Vagina (tissue), 2 donors: ENCODE measurements around the gene BTNL9.

Source experiments
- CTCF ChIP-seq, 3 experiments: fragments of 450-650 bp in 2 of 3; fragments of 200-600 bp in 1 of 3; sonication (generic) in 1 of 3; IDR thresholded peaks; one replicate each; pipeline ENCODE4 v1.5.1; 2017 to 2019; ENCODE audit warnings: antibody characterized with exemption in 3 of 3, mild to moderate bottlenecking in 2 of 3, moderate library complexity in 2 of 3
- POLR2A ChIP-seq, 2 donors: fragments of 450-650 bp; IDR thresholded peaks; one replicate each; pipeline ENCODE4 v1.6.1; 2017; ENCODE audit warnings: antibody characterized with exemption in 2 of 2, mild to moderate bottlenecking in 2 of 2, moderate library complexity in 2 of 2

GRCh38 chr5:181056431-181056830, 16.4 kb downstream of the BTNL9 start:
- no peak for TF ChIP-seq CTCF (IDR thresholded peaks at IDR 0.05)
- TF ChIP-seq POLR2A (IDR thresholded peaks at IDR 0.05): no peak
